Measurements from ENCODE around the gene CEP85. TPM values are rescaled to one million over a fixed set of nuclear protein-coding genes. Genes with fewer than 3 reads are reported as not detected.

CEP85 gene
- total RNA-seq, 1 donor from 2014 or later = 10.3 TPM

DNA sequence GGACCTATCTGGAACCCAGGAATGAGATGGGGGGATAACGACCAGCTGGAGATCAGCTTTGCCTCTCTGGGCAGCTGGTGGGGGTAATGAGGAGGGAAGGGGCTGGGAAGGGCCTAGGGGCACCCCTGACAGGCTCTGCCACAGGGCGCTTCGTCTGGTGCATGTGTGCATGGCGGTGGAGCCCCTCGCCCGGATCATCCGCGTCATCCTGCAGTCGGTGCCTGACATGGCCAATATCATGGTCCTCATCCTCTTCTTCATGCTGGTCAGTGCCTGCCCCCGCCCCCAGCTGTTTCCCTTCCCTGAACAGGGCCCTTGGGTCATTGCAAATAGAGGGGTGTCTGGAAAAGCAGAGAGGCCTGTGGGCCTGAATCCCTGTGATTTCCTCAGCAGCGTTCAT is 36.2 kb upstream of the CEP85 start:
- no peak overlapping the region for H3K27ac ChIP-seq
- no peaks in the 10 kb centered on the region for H3K4me1 ChIP-seq
- H3K27me3 ChIP-seq = no peaks in the 10 kb centered on the region
- no peaks in the 10 kb centered on the region for H3K36me3 ChIP-seq
- DNase-seq = no peak
- no peak for ATAC-seq
- intact Hi-C loops (cut with DNase I) = no loop called here
- no peaks in the 10 kb centered on the region for H3K9me3 ChIP-seq
- no peak overlapping the region for H3K4me3 ChIP-seq
- no peak for TF ChIP-seq CTCF (IDR thresholded peaks at IDR 0.05)

DNA sequence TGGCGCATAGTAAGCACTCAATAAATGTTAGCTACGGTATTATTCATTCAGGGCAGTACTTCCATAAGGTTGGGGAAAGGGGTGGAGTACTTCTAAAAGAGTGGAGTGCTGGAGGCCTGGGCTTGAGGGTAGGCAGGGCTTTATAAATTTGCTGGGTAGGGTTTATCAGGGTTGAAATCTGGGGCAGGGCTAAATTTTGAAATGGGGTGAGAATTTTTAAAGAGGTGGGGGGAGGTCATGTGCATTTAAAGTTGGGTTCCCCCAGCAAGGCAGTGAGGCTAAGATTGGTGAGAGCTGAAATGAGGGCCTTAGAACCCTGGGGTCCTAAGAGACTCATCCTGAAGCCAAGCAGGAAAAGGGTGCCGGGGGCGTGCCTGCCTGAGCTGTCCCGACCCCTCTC is 33.6 kb upstream of the CEP85 start:
- Histone ChIP-seq H3K4me3 (no peak overlapping the region), H3K4me1 (no peaks in the 10 kb centered on the region), H3K36me3 (no peaks in the 10 kb centered on the region), H3K9me3 (no peaks in the 10 kb centered on the region), H3K27ac (no peak overlapping the region), H3K27me3 (no peaks in the 10 kb centered on the region)
- intact Hi-C loops (cut with DNase I) = no loop called here
- DNase-seq (no peak), ATAC-seq (no peak)
- TF ChIP-seq CTCF (IDR thresholded peaks at IDR 0.05) = no peak

GRCh38 chr1:26203642-26204318 is 30.2 kb upstream of the CEP85 start:
- DNase-seq = no peak
- Histone ChIP-seq H3K36me3 (no peaks in the 10 kb centered on the region), H3K9me3 (no peaks in the 10 kb centered on the region), H3K27me3 (no peaks in the 10 kb centered on the region), H3K4me1 (no peaks in the 10 kb centered on the region), H3K4me3 (no peak overlapping the region), H3K27ac (no peak overlapping the region)
- intact Hi-C loops (cut with DNase I) = no loop called here
- ATAC-seq = no peak
- no peak for TF ChIP-seq CTCF (IDR thresholded peaks at IDR 0.05)

DNA sequence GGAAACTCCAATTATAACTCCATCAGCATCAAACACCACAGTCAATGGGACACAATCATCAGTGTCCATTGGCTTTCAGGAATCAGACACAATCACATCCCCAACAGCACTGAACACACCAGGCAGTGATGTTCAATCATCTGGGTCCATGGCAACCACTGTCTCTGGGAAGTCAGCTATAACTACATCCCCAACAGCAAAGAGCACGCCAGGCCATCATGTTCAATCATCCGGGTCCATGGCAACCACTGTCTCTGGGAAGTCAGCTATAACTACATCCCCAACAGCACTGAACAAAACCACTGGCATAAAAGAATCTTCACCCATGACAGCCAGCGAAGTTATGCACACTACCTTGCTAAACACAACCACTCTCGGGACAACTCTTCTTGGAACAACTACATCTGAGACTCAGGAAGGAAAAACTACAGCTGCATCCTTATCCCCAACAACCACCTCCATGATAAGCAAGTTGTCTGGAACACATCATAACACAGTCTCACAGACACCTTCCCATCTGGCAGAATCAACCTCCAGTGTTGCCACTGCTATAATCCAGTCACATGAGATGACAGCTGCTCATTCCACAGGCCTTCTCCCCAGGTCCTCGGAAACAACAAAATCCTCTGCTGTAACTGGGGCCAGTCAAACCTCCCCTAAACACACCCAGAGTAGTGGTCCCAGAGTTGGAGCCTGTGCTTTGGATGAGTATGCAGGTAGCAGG is 23.7 kb upstream of the CEP85 start:
- no peak for ATAC-seq
- intact Hi-C loops (cut with DNase I) = no loop called here

DNA sequence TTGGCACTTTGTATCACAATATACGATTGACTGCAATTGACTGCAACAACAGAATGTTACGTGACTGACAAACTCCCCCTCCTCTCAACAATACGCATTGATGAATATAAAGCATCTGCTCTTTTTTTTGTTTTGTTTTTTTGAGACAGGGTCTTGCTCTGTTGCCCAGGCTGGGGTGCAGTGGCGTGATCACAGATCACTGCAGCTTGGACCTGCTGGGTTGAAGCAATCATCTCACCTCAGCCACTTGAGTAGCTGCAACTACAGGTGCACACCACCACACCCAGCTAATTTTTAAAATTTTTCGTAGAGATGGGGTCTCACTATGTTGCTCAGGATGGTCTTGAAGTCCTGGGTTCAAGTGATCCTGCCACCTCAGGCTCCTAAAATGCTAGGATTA is 21.3 kb upstream of the CEP85 start:
- no peak overlapping the region for H3K4me3 ChIP-seq
- H3K27ac ChIP-seq = no peak overlapping the region
- H3K4me1 ChIP-seq = no peaks in the 10 kb centered on the region
- intact Hi-C loops (cut with DNase I) = no loop called here
- ATAC-seq = no peak
- H3K27me3 ChIP-seq = no peaks in the 10 kb centered on the region
- no peak for TF ChIP-seq CTCF (IDR thresholded peaks at IDR 0.05)
- H3K36me3 ChIP-seq = no peaks in the 10 kb centered on the region
- DNase-seq = no peak
- no peaks in the 10 kb centered on the region for H3K9me3 ChIP-seq

More for the DNA sequence above, 23.7 kb upstream of the CEP85 start:
- no peaks in the 10 kb centered on the region for H3K9me3 ChIP-seq
- no peaks in the 10 kb centered on the region for H3K27me3 ChIP-seq
- no peaks in the 10 kb centered on the region for H3K36me3 ChIP-seq
- no peak overlapping the region for H3K4me3 ChIP-seq
- no peak overlapping the region for H3K27ac ChIP-seq
- DNase-seq = no peak
- H3K4me1 ChIP-seq = no peaks in the 10 kb centered on the region
- TF ChIP-seq CTCF (IDR thresholded peaks at IDR 0.05) = no peak

All from upper lobe of right lung (tissue), 1 donor.